K562 treated with DMSO at 1 percent for 24 hours (cell line): ENCODE results near the gene RASSF6. TPM values are rescaled to one million over a fixed set of nuclear protein-coding genes. Genes with fewer than 3 reads are reported as not detected.

ENCODE experiments used
- total RNA-seq: library from RNA; unstranded; fragments of 300-600 nt; gene quantifications from 2 replicates; pipeline ENCODE4 v1.2.3, GENCODE V29; 2022; ENCODE audit warnings: low read depth; ENCODE audit not compliant: insufficient read depth

RASSF6 gene
- total RNA-seq, result 0.09 and 0.44 TPM in 2 replicates

GRCh38 chr4:73620115-73620792, at the start of gene RASSF6:
Gene RASSF6 (minus strand): TSS chr4:73620436. CDS start chr4:73611795, 8,641 bp downstream.

Other genes starting within 250 kb of the RASSF6 start
- gene ALB, start 216.1 kb downstream of the RASSF6 start, total RNA-seq, result not detected in 2 replicates
- gene AFP, start 184.2 kb downstream of the RASSF6 start, total RNA-seq, result 2.0 and 7.8 TPM in 2 replicates
- not detected in 2 replicates for gene AFM, start 138.7 kb downstream of the RASSF6 start, total RNA-seq
- gene CXCL8, start 120.1 kb upstream of the RASSF6 start, total RNA-seq, result 6.3 and 9.9 TPM in 2 replicates
- gene CXCL6, start 216.2 kb upstream of the RASSF6 start, total RNA-seq, result not detected in 2 replicates
- not detected in 2 replicates for gene PF4V1, start 232.9 kb upstream of the RASSF6 start, total RNA-seq
- 8.5 and 12.1 TPM in 2 replicates for gene CXCL1, start 249.0 kb upstream of the RASSF6 start, total RNA-seq